HG02759 (cell line): Measurements from ENCODE around the gene SYPL1.
A peak's percentile ranks its signal among the peaks of the same experiment; 100 is the strongest.
"Not testable (repeated sequence)": the region's sequence is repeated elsewhere in the genome, so short reads cannot be mapped to it uniquely, and the experiment has no call there.

ENCODE experiments used
- ATAC-seq: cut with Tn5 transposase; IDR thresholded peaks from one replicate; pipeline ENCODE4 v1.9.1; 2021; ENCODE audit warnings: mild to moderate bottlenecking, moderate library complexity; ENCODE audit not compliant: unreplicated experiment

Gene SYPL1

GRCh38 chr7:106112118-106112971 lies at the start of gene SYPL1:
Gene SYPL1 (minus strand): TSS chr7:106112312. CDS start chr7:106112208, 104 bp downstream.
- ATAC-seq = peak; percentile 84

GRCh38 chr7:106155027-106155426 lies 42.9 kb upstream of the SYPL1 start:
- no peak for ATAC-seq

GRCh38 chr7:106153891-106154449 lies 41.9 kb upstream of the SYPL1 start:
- ATAC-seq = no peak

- no peak for ATAC-seq
Observed at GRCh38 chr7:106152313-106152665, 40.2 kb upstream of the SYPL1 start.

GRCh38 chr7:106151459-106152312 lies 39.6 kb upstream of the SYPL1 start:
- ATAC-seq = no peak

GRCh38 chr7:106143711-106144337 lies 31.7 kb upstream of the SYPL1 start:
- ATAC-seq = no peak

GRCh38 chr7:106142136-106142535 lies 30.0 kb upstream of the SYPL1 start:
- no peak for ATAC-seq

GRCh38 chr7:106140406-106141173 lies 28.5 kb upstream of the SYPL1 start:
- no peak for ATAC-seq

GRCh38 chr7:106139265-106140251 lies 27.4 kb upstream of the SYPL1 start:
- no peak for ATAC-seq

- no peak for ATAC-seq
Observed at GRCh38 chr7:106138776-106139175, 26.7 kb upstream of the SYPL1 start.

GRCh38 chr7:106138181-106138580 lies 26.1 kb upstream of the SYPL1 start:
- ATAC-seq = not testable (repeated sequence)

- ATAC-seq = no peak
Observed at GRCh38 chr7:106134241-106134640, 22.1 kb upstream of the SYPL1 start.

GRCh38 chr7:106129291-106129690 lies 17.2 kb upstream of the SYPL1 start:
- ATAC-seq = no peak

- no peak for ATAC-seq
Observed at GRCh38 chr7:106128836-106129235, 16.7 kb upstream of the SYPL1 start.

- no peak for ATAC-seq
Observed at GRCh38 chr7:106127984-106128780, 16.1 kb upstream of the SYPL1 start.

GRCh38 chr7:106126170-106126938 lies 14.2 kb upstream of the SYPL1 start:
- no peak for ATAC-seq

GRCh38 chr7:106125417-106125816 lies 13.3 kb upstream of the SYPL1 start:
- ATAC-seq = no peak

- no peak for ATAC-seq
Observed at GRCh38 chr7:106124186-106124585, 12.1 kb upstream of the SYPL1 start.
